GM12865 (cell line): ENCODE measurements around the gene AANAT.
"Not testable (repeated sequence)": the region's sequence is repeated elsewhere in the genome, so short reads cannot be mapped to it uniquely, and the experiment has no call there.

Source experiments
- DNase-seq: peaks from one replicate; pipeline ENCODE4 v3.0.0; 2010; ENCODE audit warnings: low read depth
- H3K4me3 ChIP-seq: 2 replicates; pipeline ENCODE4 v1.5.1; 2011; ENCODE audit warnings: mild to moderate bottlenecking, low read depth, low read length, control low read depth
- TF ChIP-seq, protein P1 (sequence below): IDR thresholded peaks from 2 replicates; pipeline ENCODE4 v1.5.1; 2011; ENCODE audit warnings: low read length, control low read depth, low read depth, inconsistent platforms; ENCODE audit not compliant: insufficient read depth; ENCODE audit errors: missing control alignments

The AANAT gene

GRCh38 chr17:76506408-76507345 lies 39.3 kb downstream of the AANAT start:
- H3K4me3 ChIP-seq = no peak overlapping the region
- DNase-seq = peak; percentile 85
- TF ChIP-seq, protein P1, sequence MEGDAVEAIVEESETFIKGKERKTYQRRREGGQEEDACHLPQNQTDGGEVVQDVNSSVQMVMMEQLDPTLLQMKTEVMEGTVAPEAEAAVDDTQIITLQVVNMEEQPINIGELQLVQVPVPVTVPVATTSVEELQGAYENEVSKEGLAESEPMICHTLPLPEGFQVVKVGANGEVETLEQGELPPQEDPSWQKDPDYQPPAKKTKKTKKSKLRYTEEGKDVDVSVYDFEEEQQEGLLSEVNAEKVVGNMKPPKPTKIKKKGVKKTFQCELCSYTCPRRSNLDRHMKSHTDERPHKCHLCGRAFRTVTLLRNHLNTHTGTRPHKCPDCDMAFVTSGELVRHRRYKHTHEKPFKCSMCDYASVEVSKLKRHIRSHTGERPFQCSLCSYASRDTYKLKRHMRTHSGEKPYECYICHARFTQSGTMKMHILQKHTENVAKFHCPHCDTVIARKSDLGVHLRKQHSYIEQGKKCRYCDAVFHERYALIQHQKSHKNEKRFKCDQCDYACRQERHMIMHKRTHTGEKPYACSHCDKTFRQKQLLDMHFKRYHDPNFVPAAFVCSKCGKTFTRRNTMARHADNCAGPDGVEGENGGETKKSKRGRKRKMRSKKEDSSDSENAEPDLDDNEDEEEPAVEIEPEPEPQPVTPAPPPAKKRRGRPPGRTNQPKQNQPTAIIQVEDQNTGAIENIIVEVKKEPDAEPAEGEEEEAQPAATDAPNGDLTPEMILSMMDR = peak; percentile 94

DNA sequence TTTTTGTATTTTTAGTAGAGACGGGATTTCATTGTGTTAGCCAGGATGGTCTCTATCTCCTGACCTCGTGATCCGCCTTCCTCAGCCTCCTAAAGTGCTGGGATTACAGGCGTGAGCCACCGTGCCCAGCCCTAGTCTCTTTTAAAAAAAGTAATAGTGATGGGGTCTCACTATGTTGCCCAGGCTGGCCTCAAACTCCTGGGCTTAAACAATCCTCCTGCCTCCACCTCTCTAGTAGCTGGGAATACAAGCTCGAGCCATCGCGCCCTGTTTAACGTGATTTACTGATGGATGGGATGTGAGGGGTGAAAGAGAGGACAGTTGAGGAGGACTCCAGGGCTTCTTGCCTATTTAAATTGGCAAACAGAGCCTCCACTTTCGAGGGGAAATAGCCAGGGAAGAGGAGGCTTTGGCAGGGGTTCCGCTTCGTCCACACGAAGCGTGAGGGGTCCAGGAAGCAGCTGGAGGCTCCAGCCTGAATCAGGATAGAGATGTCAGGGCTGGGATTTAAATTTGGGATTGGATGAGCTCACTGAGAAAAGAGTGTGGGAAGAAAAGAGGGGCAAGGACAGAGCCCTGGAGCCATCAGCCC lies 41.2 kb downstream of the AANAT start:
- DNase-seq, H3K4me3 ChIP-seq: not testable (repeated sequence)

DNA sequence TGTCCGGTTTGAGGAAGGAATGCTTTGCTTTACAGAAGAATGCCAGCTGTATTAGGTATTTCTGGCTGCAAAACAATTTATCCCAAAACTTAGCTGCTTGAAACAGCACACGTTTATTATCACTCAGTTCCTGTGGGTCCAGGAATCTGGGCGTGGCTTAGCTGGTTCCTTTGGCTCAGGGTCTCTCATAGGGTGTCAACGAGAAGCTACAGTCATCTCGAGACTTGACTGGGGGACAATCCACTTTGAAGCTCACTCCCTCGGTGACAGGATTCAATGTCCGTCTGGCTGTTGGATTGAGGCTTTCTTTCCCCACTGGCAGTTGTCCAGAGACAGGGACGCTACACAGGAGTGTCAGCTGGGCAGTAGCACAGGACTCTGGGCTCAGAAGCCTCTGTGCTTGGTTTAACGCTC lies 43.4 kb downstream of the AANAT start:
- DNase-seq = no peak
- H3K4me3 ChIP-seq = no peak overlapping the region
- TF ChIP-seq, protein P1 = no peak

- DNase-seq = no peak
- TF ChIP-seq, protein P1 = no peak
These were observed 44.4 kb downstream of the AANAT start for GRCh38 chr17:76511668-76512365.

GRCh38 chr17:76512366-76513305 lies 45.2 kb downstream of the AANAT start:
- no peak overlapping the region for H3K4me3 ChIP-seq
- DNase-seq = no peak
- TF ChIP-seq, protein P1 = no peak

More at GRCh38 chr17:76511668-76512365, 44.4 kb downstream of the AANAT start:
- H3K4me3 ChIP-seq = no peak overlapping the region

DNA sequence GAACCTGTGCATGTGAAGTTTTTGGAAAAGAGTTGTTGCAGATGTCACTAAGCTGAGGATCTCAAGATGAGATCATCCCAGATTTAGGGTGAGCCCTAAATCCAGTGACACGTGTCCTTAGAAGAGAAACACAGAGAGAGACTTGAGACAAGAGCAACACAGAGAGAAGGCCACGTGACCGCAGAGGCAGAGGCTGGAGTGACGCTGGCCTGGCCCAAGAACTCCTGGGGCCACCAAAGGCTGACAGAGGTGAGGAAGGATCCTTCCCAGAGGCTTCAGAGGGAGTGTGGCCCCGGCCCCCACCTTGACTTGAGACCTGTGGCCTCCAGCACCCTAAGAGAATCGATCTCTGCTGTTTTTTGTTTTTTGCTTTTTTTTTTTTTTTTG lies 45.9 kb downstream of the AANAT start:
- no peak overlapping the region for H3K4me3 ChIP-seq
- no peak for DNase-seq
- TF ChIP-seq, protein P1 = no peak

- DNase-seq, H3K4me3 ChIP-seq: not testable (repeated sequence)
These were observed 47.0 kb downstream of the AANAT start for GRCh38 chr17:76514355-76514754.
